A549 treated with DMSO at 1 μM for 4 hours (cell line): ENCODE results near the gene TFAP2C. TPM values are rescaled to one million over a fixed set of nuclear protein-coding genes. Genes with fewer than 3 reads are reported as not detected.

ENCODE experiments used
- total RNA-seq: library from RNA; stranded (reverse); fragments of 200-300 nt; extraction: Qiagen RNA extraction; gene quantifications from 5 replicates; pipeline ENCODE4 v1.2.3, GENCODE V29; 2022; ENCODE audit warnings: low read depth

Gene TFAP2C
- 13.6 to 16.5 TPM (median 15.4 TPM) in 5 replicates for total RNA-seq

GRCh38 chr20:56628873-56629463 is at the start of gene TFAP2C:
Gene TFAP2C (plus strand): TSS chr20:56629306. CDS start chr20:56629545, 239 bp downstream.

Other genes starting within 250 kb of the TFAP2C start
- gene AURKA, start 237.1 kb upstream of the TFAP2C start, total RNA-seq = 102 to 121 TPM (median 119 TPM) in 5 replicates
- gene CSTF1, start 236.7 kb upstream of the TFAP2C start, total RNA-seq = 40.7 to 46.6 TPM (median 41.2 TPM) in 5 replicates
- 0.05 to 0.06 TPM (median 0.06 TPM) in 3 of 5 replicates, not detected in the others for gene CASS4, start 217.0 kb upstream of the TFAP2C start, total RNA-seq
- gene RTF2, start 160.7 kb upstream of the TFAP2C start, total RNA-seq = 86.0 to 97.0 TPM (median 91.7 TPM) in 5 replicates
- 0.24 to 0.37 TPM (median 0.28 TPM) in 5 replicates for gene FAM209A, start 104.6 kb upstream of the TFAP2C start, total RNA-seq
- 0.30 to 0.62 TPM (median 0.50 TPM) in 4 of 5 replicates, not detected in the other for gene FAM209B, start 96.1 kb upstream of the TFAP2C start, total RNA-seq